Karpas-422 (cell line): ENCODE measurements around the gene IZUMO2. TPM values are rescaled to one million over a fixed set of nuclear protein-coding genes. Genes with fewer than 3 reads are reported as not detected.
A peak's percentile ranks its signal among the peaks of the same experiment; 100 is the strongest.
"Not testable (repeated sequence)": the region's sequence is repeated elsewhere in the genome, so short reads cannot be mapped to it uniquely, and the experiment has no call there.

Experiments
- DNase-seq: peaks from one replicate; pipeline ENCODE4 v3.0.0-alpha.2; 2015
- H2AFZ ChIP-seq: fragments of 200-600 bp; sonication (generic); 2 replicates; pipeline ENCODE4 v1.6.1; 2014; ENCODE audit warnings: antibody characterized with exemption, low read length, mixed read lengths
- H3K27ac ChIP-seq: fragments of 200-600 bp; sonication (generic); 2 replicates; pipeline ENCODE4 v1.5.1; 2014; ENCODE audit warnings: mild to moderate bottlenecking, low read length, moderate library complexity
- H3K27me3 ChIP-seq: fragments of 200-600 bp; sonication (generic); 2 replicates; pipeline ENCODE4 v1.6.1; 2014; ENCODE audit warnings: low read length, mixed read lengths
- H3K36me3 ChIP-seq: fragments of 200-600 bp; sonication (generic); 2 replicates; pipeline ENCODE4 v1.6.1; 2014; ENCODE audit warnings: low read length, mixed read lengths; ENCODE audit not compliant: insufficient read depth
- H3K4me1 ChIP-seq: fragments of 200-600 bp; sonication (generic); 2 replicates; pipeline ENCODE4 v1.6.1; 2014; ENCODE audit warnings: mild to moderate bottlenecking, low read length, mixed read lengths
- H3K4me2 ChIP-seq: fragments of 200-600 bp; sonication (generic); 2 replicates; pipeline ENCODE4 v1.6.1; 2014; ENCODE audit warnings: low read length, low read depth, mild to moderate bottlenecking; ENCODE audit not compliant: poor library complexity, severe bottlenecking
- H3K4me3 ChIP-seq: fragments of 200-600 bp; sonication (generic); 2 replicates; pipeline ENCODE4 v1.5.1; 2014; ENCODE audit warnings: mild to moderate bottlenecking, antibody characterized with exemption, low read length, mixed read lengths
- H3K79me2 ChIP-seq: fragments of 200-600 bp; sonication (generic); 2 replicates; pipeline ENCODE4 v1.6.1; 2014; ENCODE audit warnings: mild to moderate bottlenecking, low read length, mixed read lengths
- H3K9ac ChIP-seq: fragments of 200-600 bp; sonication (generic); 2 replicates; pipeline ENCODE4 v1.6.0; 2014; ENCODE audit warnings: low read length
- H3K9me2 ChIP-seq: fragments of 200-600 bp; sonication (generic), shearing (Covaris generic); replicated peaks from 2 replicates; pipeline ENCODE4 v1.6.0; 2014; ENCODE audit warnings: mild to moderate bottlenecking, low read length, moderate library complexity; ENCODE audit not compliant: insufficient read depth
- H3K9me3 ChIP-seq: fragments of 300-700, 200-600 bp; sonication (generic); 2 replicates; pipeline ENCODE4 v1.6.1; 2014; ENCODE audit warnings: low read length, mixed read lengths
- H4K20me1 ChIP-seq: fragments of 200-600 bp; sonication (generic); 2 replicates; pipeline ENCODE4 v1.6.1; 2014; ENCODE audit warnings: mild to moderate bottlenecking, antibody characterized with exemption, low read length, low read depth; ENCODE audit not compliant: insufficient read depth
- total RNA-seq: library from RNA; depleted of rRNA; stranded (reverse); fragments of >200 nt; shearing (Covaris generic); gene quantifications from 2 replicates; pipeline ENCODE4 v1.2.3, GENCODE V29; 2014; ENCODE audit warnings: low replicate concordance

IZUMO2 gene
- total RNA-seq, 1 experiment from 2014 or later = not detected

DNA sequence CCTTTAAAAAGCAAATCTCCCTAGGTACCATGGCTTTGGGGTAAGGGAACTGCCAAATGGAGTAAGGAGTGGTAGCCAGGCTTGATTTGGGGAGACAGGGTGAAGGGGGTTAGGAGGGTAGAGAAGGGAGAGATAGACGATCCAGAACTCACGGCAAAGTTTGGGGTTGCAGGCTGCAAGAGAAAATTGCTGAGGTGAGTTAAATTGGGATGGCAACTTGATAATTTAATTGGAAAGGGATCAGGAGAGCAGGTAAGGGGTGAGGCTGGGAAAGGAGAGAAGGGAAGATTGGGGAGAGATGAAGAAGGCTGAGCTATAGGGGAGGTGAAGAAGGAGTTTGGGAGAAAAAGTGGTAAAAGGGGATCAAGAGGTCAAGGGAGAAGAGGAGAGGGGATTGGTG lies 4.0 kb downstream of the IZUMO2 start:
- Histone ChIP-seq H4K20me1 (no peaks in the 10 kb centered on the region), H3K79me2 (no peaks in the 10 kb centered on the region), H3K4me3 (no peak overlapping the region), H3K4me1 (no peaks in the 10 kb centered on the region), H3K9me2 (no peaks in the 10 kb centered on the region), H3K4me2 (no peak overlapping the region), H3K27ac (no peak overlapping the region), H3K36me3 (no peaks in the 10 kb centered on the region), H2AFZ (no peak overlapping the region), H3K9me3 (peaks cover 4% of the 10 kb centered on the region; the same call in 1 of the 2 replicates), H3K9ac (no peak overlapping the region), H3K27me3 (no peaks in the 10 kb centered on the region; the same call in 1 of the 2 replicates)
- no peak for DNase-seq

DNA sequence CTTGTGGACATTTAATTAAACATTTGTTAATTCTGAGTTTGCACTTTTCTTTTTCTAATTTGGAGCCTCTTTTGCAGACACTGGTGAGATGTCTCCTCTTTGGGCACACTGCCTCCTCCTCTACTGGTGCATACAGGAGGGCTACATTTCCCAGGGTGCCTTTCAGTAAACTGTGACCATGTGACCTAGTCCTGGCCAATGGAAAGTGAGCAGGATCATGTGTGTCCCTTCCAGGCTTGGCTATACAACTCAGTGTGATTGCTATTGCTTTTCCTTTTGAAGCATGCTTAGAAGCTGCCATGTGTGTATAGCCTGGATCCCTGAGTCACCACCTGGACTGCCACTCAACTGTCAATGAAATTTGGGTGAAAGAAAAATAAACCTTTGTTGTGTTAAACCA lies 4.5 kb downstream of the IZUMO2 start:
- Histone ChIP-seq H3K36me3 (no peaks in the 10 kb centered on the region), H3K9me3 (peaks cover 4% of the 10 kb centered on the region; the same call in 1 of the 2 replicates)

DNA sequence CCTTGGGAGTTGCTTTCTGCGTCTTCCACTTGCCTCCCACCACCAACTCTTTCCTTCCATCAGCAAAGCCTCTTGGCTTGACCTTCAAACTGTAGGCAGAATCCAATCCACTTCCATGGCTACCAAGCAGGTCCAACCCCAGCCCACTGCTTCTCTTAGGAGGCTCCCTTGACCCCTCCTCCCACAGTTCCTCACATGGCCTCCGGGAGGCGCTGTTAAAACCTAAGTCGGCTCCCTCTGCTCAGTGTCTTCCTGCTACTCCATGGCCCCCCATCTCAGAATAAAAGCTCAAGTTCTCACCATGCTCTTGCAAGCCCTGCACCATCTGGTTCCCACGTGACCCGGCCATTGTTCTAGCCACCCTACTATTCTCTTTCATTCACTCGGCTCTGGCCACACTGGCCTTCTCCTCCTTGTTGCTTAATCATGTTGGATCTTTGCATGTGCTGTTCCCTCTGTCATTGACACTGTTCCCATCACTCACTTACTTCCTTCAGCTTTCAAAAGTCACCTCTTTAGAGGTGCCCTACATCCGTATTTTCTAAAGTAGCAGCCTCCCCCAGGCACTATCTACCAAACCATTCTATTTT lies 7.5 kb downstream of the IZUMO2 start:
- Histone ChIP-seq H3K4me1 (no peaks in the 10 kb centered on the region), H4K20me1 (no peaks in the 10 kb centered on the region), H3K27ac (no peak overlapping the region), H2AFZ (no peak overlapping the region), H3K9me2 (no peaks in the 10 kb centered on the region), H3K27me3 (no peaks in the 10 kb centered on the region; the same call in 1 of the 2 replicates), H3K4me2 (no peak overlapping the region), H3K4me3 (no peak overlapping the region), H3K79me2 (no peaks in the 10 kb centered on the region), H3K36me3 (no peaks in the 10 kb centered on the region), H3K9me3 (peaks cover 4% of the 10 kb centered on the region; the same call in 1 of the 2 replicates), H3K9ac (no peak overlapping the region)
- DNase-seq = peak; percentile 67

More for the DNA sequence above, 4.5 kb downstream of the IZUMO2 start:
- DNase-seq = peak; percentile 63
- H3K9me2 ChIP-seq = no peaks in the 10 kb centered on the region
- no peak overlapping the region for H3K4me3 ChIP-seq
- H3K9ac ChIP-seq = no peak overlapping the region
- H3K27me3 ChIP-seq = no peaks in the 10 kb centered on the region; the same call in 1 of the 2 replicates
- no peaks in the 10 kb centered on the region for H3K4me1 ChIP-seq
- H4K20me1 ChIP-seq = no peaks in the 10 kb centered on the region
- no peaks in the 10 kb centered on the region for H3K79me2 ChIP-seq
- H2AFZ ChIP-seq = no peak overlapping the region
- H3K4me2 ChIP-seq = no peak overlapping the region
- no peak overlapping the region for H3K27ac ChIP-seq

DNA sequence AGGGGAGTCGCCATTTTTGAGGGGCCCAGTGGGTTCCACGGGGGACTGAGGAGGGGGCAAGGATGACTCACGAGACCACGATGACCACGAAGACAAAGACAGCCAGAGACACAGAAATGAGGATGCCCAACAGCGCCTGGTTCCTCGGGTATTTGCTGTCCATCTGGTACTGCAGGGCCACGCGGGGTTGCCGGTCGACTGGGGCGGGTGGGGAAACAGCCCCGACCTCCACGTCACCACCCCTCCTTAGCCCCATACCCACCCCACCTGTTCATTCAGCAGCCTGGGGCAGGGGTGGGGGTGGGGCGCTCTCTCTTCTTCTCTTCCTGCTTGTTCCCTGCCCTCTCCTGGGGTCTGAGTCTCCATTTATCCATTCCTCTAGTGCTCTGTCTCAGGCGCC lies 8.6 kb downstream of the IZUMO2 start:
- Histone ChIP-seq H3K4me2 (no peak overlapping the region), H4K20me1 (no peaks in the 10 kb centered on the region), H3K27ac (no peak overlapping the region), H3K9ac (no peak overlapping the region), H3K36me3 (no peaks in the 10 kb centered on the region), H3K4me1 (no peaks in the 10 kb centered on the region), H3K79me2 (no peaks in the 10 kb centered on the region), H3K4me3 (no peak overlapping the region), H3K27me3 (peaks cover 3% of the 10 kb centered on the region; the same call in 1 of the 2 replicates), H2AFZ (no peak overlapping the region), H3K9me3 (peaks cover 4% of the 10 kb centered on the region; the same call in 1 of the 2 replicates), H3K9me2 (no peaks in the 10 kb centered on the region)
- no peak for DNase-seq

DNA sequence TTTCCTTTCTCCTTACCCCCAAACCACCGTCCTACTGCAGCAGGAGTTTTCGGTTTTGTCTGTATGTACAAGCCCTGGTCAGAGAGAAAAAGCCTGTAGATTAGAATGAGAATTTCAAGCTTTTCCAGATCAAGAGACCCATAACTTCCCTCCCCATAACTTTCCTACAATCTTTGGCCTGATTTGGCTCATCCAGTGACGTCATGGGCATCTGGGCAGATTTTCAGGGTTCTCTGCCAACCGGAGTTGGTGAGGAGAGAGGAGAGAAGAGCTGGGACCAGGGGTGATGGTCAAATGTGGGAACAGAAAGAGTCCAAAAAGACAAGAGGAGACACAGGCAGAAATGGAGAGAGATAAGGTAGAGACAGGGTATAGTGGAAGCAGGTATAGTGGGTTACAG lies 10.5 kb downstream of the IZUMO2 start:
- Histone ChIP-seq H3K27ac (no peak overlapping the region), H3K4me3 (no peak overlapping the region), H3K9ac (no peak overlapping the region), H3K36me3 (no peaks in the 10 kb centered on the region), H3K79me2 (no peaks in the 10 kb centered on the region), H3K4me2 (no peak overlapping the region), H3K9me3 (peaks cover 12% of the 10 kb centered on the region; the same call in 1 of the 2 replicates), H2AFZ (no peak overlapping the region), H4K20me1 (no peaks in the 10 kb centered on the region), H3K4me1 (no peaks in the 10 kb centered on the region), H3K27me3 (0 out of 2 replicates have a peak, but pooled peaks cover 3% of the 10 kb centered on the region), H3K9me2 (no peaks in the 10 kb centered on the region)
- peak; percentile 49 for DNase-seq

DNA sequence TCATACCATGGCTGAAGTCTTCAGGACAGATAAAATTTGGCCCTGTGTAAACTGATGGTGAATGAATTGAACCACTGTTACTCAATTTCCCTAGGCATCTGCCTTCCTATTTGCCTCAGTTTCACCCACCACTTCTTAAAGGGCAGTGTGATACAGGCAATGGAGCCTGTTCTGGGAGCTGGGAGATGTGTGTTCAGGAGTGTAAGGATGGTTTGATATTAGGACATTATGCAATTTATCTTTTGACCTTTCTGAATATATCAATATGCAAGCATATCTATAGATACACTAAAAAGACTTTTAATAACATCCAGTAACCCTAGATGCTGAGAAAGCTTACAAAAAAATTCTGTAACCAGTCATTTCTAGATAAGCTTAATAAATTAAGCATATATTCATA lies 14.6 kb downstream of the IZUMO2 start:
- Histone ChIP-seq H3K36me3 (no peaks in the 10 kb centered on the region), H3K9me2 (no peaks in the 10 kb centered on the region), H2AFZ (no peak overlapping the region), H3K79me2 (no peaks in the 10 kb centered on the region), H3K4me3 (no peak overlapping the region), H3K4me2 (no peak overlapping the region), H3K9ac (no peak overlapping the region), H3K9me3 (peaks cover 12% of the 10 kb centered on the region; the same call in 1 of the 2 replicates), H3K27me3 (0 out of 2 replicates have a peak, but pooled peaks cover 3% of the 10 kb centered on the region), H3K4me1 (no peaks in the 10 kb centered on the region), H4K20me1 (no peaks in the 10 kb centered on the region), H3K27ac (no peak overlapping the region)
- no peak for DNase-seq

DNA sequence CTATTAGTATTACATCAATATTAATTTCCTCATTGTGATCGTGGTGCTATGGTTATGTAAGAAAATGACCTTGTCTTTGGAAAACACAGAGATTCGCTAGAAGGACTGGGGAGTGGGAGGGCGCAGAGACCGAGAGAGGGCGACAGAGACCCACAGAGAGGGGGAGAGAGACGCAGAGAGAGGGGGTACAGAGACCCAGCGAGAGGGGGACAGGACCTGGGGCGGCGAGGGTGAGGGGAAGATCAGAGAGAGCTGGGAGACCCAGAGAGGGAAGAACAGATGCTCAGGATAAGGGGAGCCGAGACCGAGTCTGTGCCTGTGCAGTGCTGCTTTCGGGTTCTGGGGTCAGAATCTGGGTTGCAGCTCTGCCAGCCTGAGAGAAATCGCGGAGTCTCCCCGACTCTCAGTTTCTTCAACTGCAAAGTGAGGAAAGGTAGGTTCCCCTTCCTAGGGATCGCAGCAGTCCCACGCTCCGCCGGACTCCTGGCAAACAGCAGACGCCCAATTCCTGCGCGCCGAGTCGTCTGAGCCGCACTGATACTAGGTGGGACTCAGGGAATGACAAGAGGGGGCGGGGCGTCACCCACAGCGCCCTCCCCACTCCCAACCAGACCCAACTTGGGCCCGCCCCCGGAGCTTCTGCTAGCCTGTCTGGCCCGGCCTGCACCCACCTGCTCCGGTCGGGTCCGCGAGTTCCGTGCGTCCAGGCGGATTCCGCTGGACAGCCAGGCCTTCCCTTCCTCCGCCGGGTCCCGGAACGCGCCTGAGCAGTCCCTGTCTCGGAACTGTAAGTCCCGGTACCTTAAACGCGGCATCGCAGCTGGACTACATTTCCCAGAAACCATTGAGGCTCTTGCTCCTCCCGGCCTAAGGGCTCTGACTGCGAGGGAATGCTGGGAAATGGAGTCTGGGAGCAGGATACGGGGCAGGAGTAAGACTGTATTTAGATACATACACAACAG lies 15.3 kb downstream of the IZUMO2 start:
- Histone ChIP-seq H3K9me2 (no peaks in the 10 kb centered on the region), H3K27ac (no peak overlapping the region), H3K27me3 (0 out of 2 replicates have a peak, but pooled peaks cover 3% of the 10 kb centered on the region), H3K79me2 (no peaks in the 10 kb centered on the region), H2AFZ (no peak overlapping the region), H3K36me3 (no peaks in the 10 kb centered on the region), H3K4me1 (no peaks in the 10 kb centered on the region), H3K9me3 (peaks cover 12% of the 10 kb centered on the region; the same call in 1 of the 2 replicates), H4K20me1 (no peaks in the 10 kb centered on the region), H3K4me3 (no peak overlapping the region), H3K9ac (no peak overlapping the region), H3K4me2 (no peak overlapping the region)
- DNase-seq = peak; percentile 68

DNA sequence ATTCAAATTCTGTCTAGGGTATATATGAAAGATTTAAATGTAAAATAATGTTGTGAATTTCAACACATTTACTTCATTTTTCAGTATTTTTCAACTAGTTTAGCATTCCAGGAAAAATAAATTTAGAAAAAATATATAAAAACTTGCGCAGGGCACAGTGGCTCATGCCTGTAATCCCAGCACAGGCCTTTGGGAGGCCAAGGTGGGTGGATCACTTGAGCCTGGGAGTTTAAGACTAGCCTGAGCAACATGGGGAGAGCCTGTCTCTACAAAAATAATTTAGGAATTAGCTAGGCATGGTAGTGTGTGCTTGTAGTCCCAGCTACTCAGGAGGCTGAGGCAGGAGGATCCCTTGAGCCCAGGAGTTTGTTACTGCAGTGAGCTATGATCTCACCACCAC lies 21.2 kb downstream of the IZUMO2 start:
- H3K27me3 ChIP-seq, H3K4me3 ChIP-seq, DNase-seq, H3K36me3 ChIP-seq, H2AFZ ChIP-seq, H3K79me2 ChIP-seq, H3K9me2 ChIP-seq, H3K4me1 ChIP-seq, H3K4me2 ChIP-seq, H3K27ac ChIP-seq, H3K9ac ChIP-seq, H3K9me3 ChIP-seq, H4K20me1 ChIP-seq: not testable (repeated sequence)
